OCI-LY7 (cell line): ENCODE results near the gene LIX1.

Experiments
- CTCF ChIP-seq: fragments of 200-600 bp; sonication (generic); conservative IDR thresholded peaks from 2 replicates; pipeline ENCODE4 v1.5.1; 2014; ENCODE audit warnings: mild to moderate bottlenecking, antibody characterized with exemption, low read length, moderate library complexity, mixed read lengths
- EZH2phosphoT487 ChIP-seq: fragments of 200-600 bp; sonication (generic); IDR thresholded peaks from 2 replicates; pipeline ENCODE4 v1.6.1; 2018; ENCODE audit warnings: low read depth, borderline replicate concordance, mild to moderate bottlenecking, mixed run types, antibody characterized with exemption, low read length, moderate library complexity, mixed read lengths

GRCh38 chr5:97102010-97102470 is 40.4 kb downstream of the LIX1 start:
- no peak for TF ChIP-seq CTCF
- no peak for TF ChIP-seq EZH2phosphoT487
